Inferior parietal cortex (tissue), 1 donor: ENCODE data around the gene DYNC2LI1.
"Not testable (repeated sequence)": the region's sequence is repeated elsewhere in the genome, so short reads cannot be mapped to it uniquely, and the experiment has no call there.

Experiments
- DNase-seq: peaks from one replicate; pipeline ENCODE4 v3.0.0-alpha.2; 2016; ENCODE audit errors: extremely low spot score

The DYNC2LI1 gene

GRCh38 chr2:43773876-43774613 lies at the start of gene DYNC2LI1:
TSS of gene DYNC2LI1 (plus strand) at chr2:43774039. CDS start at chr2:43774139, 100 bp downstream.
- DNase-seq = peak; percentile 90

- DNase-seq = no peak
These were observed 48.9 kb upstream of the DYNC2LI1 start for GRCh38 chr2:43724728-43725526.

GRCh38 chr2:43725711-43726246 lies 48.1 kb upstream of the DYNC2LI1 start:
- no peak for DNase-seq

GRCh38 chr2:43726961-43727633 lies 46.7 kb upstream of the DYNC2LI1 start:
- not testable (repeated sequence) for DNase-seq

- no peak for DNase-seq
These were observed 46.2 kb upstream of the DYNC2LI1 start for GRCh38 chr2:43727634-43728014.

DNA sequence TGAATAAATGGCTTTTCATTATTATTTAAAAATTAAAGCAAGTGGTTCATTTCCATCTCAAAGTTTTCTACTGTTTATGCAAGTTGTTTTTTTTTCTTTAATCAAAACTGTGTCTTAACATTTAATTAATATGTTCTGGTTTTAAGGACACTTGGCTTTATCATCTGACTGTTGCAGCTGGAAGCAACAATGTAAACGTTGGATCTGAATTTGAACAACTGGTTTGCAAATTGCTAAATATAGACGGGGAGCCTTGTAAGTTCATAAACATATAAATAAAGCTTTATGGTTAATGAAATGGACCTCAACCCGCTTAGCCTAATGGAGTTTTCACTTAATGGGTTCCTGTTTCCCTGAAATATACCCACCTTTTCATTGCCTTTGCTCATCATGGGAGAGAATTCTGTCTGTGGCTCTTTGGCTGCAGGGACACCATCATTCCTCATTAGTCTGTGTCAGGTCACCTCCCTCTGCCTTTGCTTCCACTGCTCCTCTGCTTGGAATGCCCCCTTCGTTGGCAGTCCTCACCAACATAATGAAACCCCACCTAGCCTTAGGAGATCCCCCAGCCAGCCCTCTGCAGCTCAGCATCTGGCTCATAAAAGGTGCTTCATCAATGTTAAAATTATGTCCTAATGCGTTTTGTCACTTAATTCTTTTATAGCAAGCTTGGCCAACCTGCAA lies 44.2 kb upstream of the DYNC2LI1 start:
- DNase-seq = no peak

DNA sequence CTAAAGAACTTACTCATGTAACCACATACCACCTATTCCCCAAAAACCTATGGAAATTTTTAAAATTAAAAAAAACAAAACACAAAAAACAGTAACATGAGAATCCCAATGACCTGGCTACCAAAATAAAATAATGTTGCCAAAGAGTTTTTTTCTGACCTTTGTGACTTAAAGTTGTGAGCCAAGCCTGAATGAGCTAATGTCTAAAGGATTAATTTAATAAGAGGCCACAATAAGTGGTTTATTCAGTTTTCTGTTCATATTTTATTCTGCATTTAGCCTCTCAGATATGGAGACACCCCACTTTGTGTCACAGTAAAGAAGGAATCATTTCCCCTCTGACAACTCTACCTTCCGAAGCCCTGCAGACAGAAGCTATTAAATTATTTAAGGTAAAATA lies 42.6 kb upstream of the DYNC2LI1 start:
- DNase-seq = no peak

DNA sequence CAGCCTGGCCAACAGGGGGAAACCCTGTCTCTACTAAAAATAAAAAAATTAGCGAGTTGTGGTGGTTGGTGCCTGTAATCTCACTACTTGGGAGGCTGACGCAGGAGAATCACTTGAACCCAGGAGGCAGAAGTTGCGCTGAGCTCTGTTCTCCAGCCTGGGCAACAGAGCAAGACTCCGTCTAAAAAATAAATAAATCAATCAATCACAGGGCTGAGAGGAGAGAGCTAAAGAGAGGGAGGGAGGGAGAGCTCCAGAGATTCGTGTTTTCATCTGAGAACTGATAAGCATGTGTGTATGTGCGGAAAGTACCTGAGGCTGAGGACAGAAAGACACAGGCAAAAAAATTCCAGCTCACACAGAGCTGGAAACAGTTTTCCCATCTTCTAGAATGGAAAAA lies 37.2 kb upstream of the DYNC2LI1 start:
- no peak for DNase-seq

- DNase-seq = no peak
These were observed 36.6 kb upstream of the DYNC2LI1 start for GRCh38 chr2:43737097-43737854.

DNA sequence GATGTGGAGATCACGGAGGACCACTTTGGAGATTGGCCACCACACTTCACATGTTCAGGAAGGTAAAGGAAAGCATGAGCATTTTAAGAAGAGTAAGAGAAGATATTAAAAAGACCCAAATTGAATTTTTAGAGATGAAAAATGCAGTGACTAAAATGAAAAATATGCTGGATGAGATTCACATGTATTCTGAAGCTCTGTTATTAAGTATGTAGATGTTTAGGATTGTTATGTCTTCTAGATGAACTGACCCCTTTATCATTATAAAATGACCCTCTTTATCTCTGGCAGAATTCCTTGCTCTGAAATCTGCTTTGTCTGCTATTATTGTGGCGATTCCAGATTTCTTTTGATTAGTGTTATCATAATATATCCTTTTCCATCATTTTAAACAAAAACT lies 36.0 kb upstream of the DYNC2LI1 start:
- no peak for DNase-seq

GRCh38 chr2:43738257-43738656 lies 35.6 kb upstream of the DYNC2LI1 start:
- no peak for DNase-seq

GRCh38 chr2:43743706-43744105 lies 30.1 kb upstream of the DYNC2LI1 start:
- DNase-seq = no peak

GRCh38 chr2:43745457-43745856 lies 28.4 kb upstream of the DYNC2LI1 start:
- DNase-seq = no peak

DNA sequence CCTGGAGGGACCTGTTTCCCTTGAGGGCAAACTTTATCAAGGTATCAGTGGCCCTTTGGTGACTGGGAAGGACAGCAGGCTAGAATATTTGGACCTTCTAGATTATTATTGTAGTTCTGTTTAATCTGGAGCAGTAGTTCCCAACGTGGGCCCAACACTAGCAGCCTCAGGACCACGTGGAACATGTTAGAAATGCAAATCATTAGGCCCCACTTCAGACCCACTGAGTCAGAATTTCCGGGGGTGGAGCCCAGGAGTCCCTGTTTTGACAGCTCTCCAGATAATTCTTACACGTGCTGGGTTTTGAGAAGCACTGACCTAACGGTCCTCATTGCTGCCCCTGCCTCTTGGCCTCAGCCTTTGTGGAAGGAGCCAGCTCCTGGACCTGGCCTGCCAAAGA lies 25.5 kb upstream of the DYNC2LI1 start:
- DNase-seq = no peak

- no peak for DNase-seq
These were observed 24.3 kb upstream of the DYNC2LI1 start for GRCh38 chr2:43749583-43749982.

- no peak for DNase-seq
These were observed 22.3 kb upstream of the DYNC2LI1 start for GRCh38 chr2:43751476-43751990.

GRCh38 chr2:43752302-43752701 lies 21.5 kb upstream of the DYNC2LI1 start:
- no peak for DNase-seq

DNA sequence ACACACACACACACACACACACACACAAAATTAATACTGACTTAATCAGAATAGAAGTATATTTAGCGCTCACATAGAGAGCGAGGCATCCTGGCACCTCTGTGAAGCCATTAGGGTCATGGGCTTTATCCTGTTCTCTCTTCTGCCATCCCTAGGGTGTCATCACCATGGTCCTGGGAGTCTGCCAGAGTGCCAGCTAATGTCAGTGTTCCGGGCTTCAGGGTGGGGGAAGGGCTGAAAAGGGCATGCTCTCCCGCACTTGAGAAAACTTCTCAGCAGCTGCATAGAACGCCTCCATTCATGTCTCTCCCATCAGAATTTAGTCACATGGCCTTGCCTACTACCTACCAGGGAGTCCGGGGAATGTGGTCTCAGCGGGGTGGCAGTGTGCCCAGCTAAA lies 19.7 kb upstream of the DYNC2LI1 start:
- DNase-seq = no peak

DNA sequence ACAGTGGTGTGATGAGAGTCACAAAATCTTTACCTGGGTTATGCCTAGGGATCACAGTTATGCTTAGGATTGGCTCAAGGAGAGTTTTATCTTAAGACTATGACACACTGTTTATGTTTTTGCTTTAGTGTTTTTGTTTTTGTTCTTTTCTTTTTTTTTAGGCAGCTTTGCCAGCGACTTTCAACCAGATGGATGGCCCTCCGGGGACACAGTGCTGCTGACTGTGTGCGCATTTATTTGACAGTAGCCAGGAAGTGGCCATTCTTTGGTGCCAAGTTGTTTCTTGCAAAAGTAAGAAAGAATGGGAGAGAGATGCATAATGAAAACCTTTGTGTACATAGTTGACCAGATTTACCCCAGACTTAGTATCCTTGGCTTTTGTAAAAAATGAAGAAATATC lies 15.1 kb upstream of the DYNC2LI1 start:
- DNase-seq = no peak

- DNase-seq = no peak
These were observed 14.6 kb upstream of the DYNC2LI1 start for GRCh38 chr2:43759195-43759594.

GRCh38 chr2:43762286-43762685 lies 11.6 kb upstream of the DYNC2LI1 start:
- no peak for DNase-seq
